Thymus (tissue), 11 donors: Measurements from ENCODE around the gene EPHB1. TPM values are rescaled to one million over a fixed set of nuclear protein-coding genes. Genes with fewer than 3 reads are reported as not detected.

Experiments used
- DNase-seq, 9 donors: peaks; one replicate each; pipeline ENCODE4 v3.0.0-alpha.2; 2013; ENCODE audit warnings: low spot score in 9 of 9, low read depth in 6 of 9, missing footprints in 1 of 9
- H3K27ac ChIP-seq, 2 donors: one replicate each; pipeline ENCODE4 v1.5.1; 2013; ENCODE audit warnings: control low read depth in 1 of 2, low read depth in 1 of 2, low read length in 1 of 2, mild to moderate bottlenecking in 1 of 2, moderate library complexity in 1 of 2
- H3K27me3 ChIP-seq, 2 donors: one replicate each; pipeline ENCODE4 v1.5.1; 2013; ENCODE audit warnings: low read length in 1 of 2; ENCODE audit not compliant: control insufficient read depth in 2 of 2, insufficient read depth in 1 of 2
- H3K36me3 ChIP-seq, 2 donors: one replicate each; pipeline ENCODE4 v1.5.1; 2013; ENCODE audit warnings: low read length in 1 of 2, mild to moderate bottlenecking in 1 of 2, moderate library complexity in 1 of 2; ENCODE audit not compliant: control insufficient read depth in 2 of 2, insufficient read depth in 2 of 2
- H3K4me1 ChIP-seq, 2 donors: one replicate each; pipeline ENCODE4 v1.5.1; 2013; ENCODE audit warnings: low read length in 2 of 2; ENCODE audit not compliant: control insufficient read depth in 2 of 2, insufficient read depth in 2 of 2
- H3K4me3 ChIP-seq, 2 donors: one replicate each; pipeline ENCODE4 v1.5.1; 2013; ENCODE audit warnings: low read length in 2 of 2, control low read depth in 1 of 2, mild to moderate bottlenecking in 1 of 2
- H3K9me3 ChIP-seq, 2 donors: one replicate each; pipeline ENCODE4 v1.5.1; 2013; ENCODE audit warnings: low read length in 1 of 2, mild to moderate bottlenecking in 1 of 2; ENCODE audit not compliant: control insufficient read depth in 2 of 2, insufficient read depth in 1 of 2
- WGBS: extraction: QIAGEN DNeasy Blood & Tissue Kit; methylation state at CpG from one replicate; pipeline ENCODE4 v1.1.7; 2013; 5-methylcytosine and 5-hydroxymethylcytosine counted together
- polyA plus RNA-seq: library from polyadenylated mRNA; stranded (reverse); fragments of 200-250 nt; gene quantifications from one replicate; pipeline ENCODE4 v1.2.3, GENCODE V29; 2013
- total RNA-seq: library from RNA; stranded (reverse); fragments of 120-200 nt; gene quantifications from one replicate; pipeline ENCODE4 v1.2.4, GENCODE V29; 2013
- donor health status: healthy.

Gene EPHB1
- total and polyA plus RNA-seq, 2 donors: 0.46 to 0.66 TPM

- Histone ChIP-seq H3K4me1 (no peaks in the 10 kb centered on the region), H3K4me3 (no peak overlapping the region), H3K27me3 (no peaks in the 10 kb centered on the region), H3K36me3 (no peaks in the 10 kb centered on the region), H3K27ac (no peak overlapping the region), H3K9me3 (no peaks in the 10 kb centered on the region)
- WGBS: 86% methylated on average over 4 of the region's 4 CpGs
- no peak for DNase-seq
Observed at GRCh38 chr3:134886991-134887390, 91.9 kb downstream of the EPHB1 start.

GRCh38 chr3:134887536-134887935 is 92.5 kb downstream of the EPHB1 start:
- no peak for DNase-seq
- H3K4me1 ChIP-seq: no peaks in the 10 kb centered on the region
- no peak overlapping the region for H3K4me3 ChIP-seq
- H3K9me3 ChIP-seq: no peaks in the 10 kb centered on the region
- H3K36me3 ChIP-seq: no peaks in the 10 kb centered on the region
- no peaks in the 10 kb centered on the region for H3K27me3 ChIP-seq
- no peak overlapping the region for H3K27ac ChIP-seq

- Histone ChIP-seq H3K36me3 (no peaks in the 10 kb centered on the region), H3K4me3 (no peak overlapping the region), H3K27ac (no peak overlapping the region), H3K27me3 (no peaks in the 10 kb centered on the region), H3K9me3 (no peaks in the 10 kb centered on the region), H3K4me1 (no peaks in the 10 kb centered on the region)
- WGBS: 65% methylated on average over 2 of the region's 2 CpGs
- no peak for DNase-seq
Observed at GRCh38 chr3:134892326-134892725, 97.3 kb downstream of the EPHB1 start.

GRCh38 chr3:134892761-134893160 is 97.7 kb downstream of the EPHB1 start:
- Histone ChIP-seq H3K4me3 (no peak overlapping the region), H3K27me3 (no peaks in the 10 kb centered on the region), H3K27ac (no peak overlapping the region), H3K9me3 (no peaks in the 10 kb centered on the region), H3K4me1 (no peaks in the 10 kb centered on the region), H3K36me3 (no peaks in the 10 kb centered on the region)
- 93% methylated on average over 5 of the region's 5 CpGs for WGBS
- DNase-seq: no peak

DNA sequence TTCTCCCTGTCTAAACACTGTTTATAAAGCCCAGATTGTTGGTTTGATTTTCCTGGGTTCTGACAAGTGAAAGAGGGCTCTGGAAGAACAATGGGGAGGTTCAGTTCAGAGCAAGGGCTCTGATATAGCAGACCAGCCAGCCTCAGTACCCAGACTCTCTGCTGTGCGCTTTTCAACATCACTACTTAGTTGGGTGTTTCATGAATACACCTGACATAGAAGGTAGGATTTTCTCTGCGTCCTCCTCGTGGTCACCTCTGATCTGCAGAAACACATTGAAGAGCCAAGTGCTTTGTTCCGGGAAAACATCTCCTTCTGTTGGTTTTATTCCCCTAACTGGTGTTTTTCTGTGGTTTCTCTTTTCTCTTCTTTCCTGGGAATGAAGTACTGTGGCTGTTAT is 99.5 kb downstream of the EPHB1 start:
- Histone ChIP-seq H3K36me3 (no peaks in the 10 kb centered on the region), H3K4me3 (no peak overlapping the region), H3K4me1 (no peaks in the 10 kb centered on the region), H3K9me3 (no peaks in the 10 kb centered on the region), H3K27me3 (no peaks in the 10 kb centered on the region), H3K27ac (no peak overlapping the region)
- WGBS: 65% methylated on average over 4 of the region's 4 CpGs
- DNase-seq: no peak

DNA sequence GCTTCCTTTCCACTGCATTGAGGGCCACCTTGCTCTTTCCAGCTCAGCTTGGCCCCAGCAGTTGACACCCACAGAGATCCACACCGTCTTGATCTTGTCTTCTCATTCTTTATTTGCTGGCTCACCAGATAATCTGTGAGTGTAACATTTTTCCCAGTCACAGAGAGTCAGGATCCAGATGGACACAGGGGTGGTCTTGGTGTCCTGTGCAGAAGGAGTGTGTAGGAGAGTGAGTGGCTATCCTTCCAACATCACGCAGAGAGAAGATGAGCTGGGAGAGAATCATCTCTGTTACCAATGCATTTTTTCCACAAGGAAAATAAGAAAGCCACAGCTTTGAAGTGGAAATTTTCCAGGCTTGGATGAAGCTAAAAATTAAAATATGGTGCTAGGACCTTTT is 100.1 kb downstream of the EPHB1 start:
- Histone ChIP-seq H3K4me3 (no peak overlapping the region), H3K27ac (no peak overlapping the region), H3K4me1 (no peaks in the 10 kb centered on the region), H3K27me3 (no peaks in the 10 kb centered on the region), H3K36me3 (no peaks in the 10 kb centered on the region), H3K9me3 (no peaks in the 10 kb centered on the region)
- DNase-seq: no peak
- WGBS: 92% methylated on average over 2 of the region's 2 CpGs

DNA sequence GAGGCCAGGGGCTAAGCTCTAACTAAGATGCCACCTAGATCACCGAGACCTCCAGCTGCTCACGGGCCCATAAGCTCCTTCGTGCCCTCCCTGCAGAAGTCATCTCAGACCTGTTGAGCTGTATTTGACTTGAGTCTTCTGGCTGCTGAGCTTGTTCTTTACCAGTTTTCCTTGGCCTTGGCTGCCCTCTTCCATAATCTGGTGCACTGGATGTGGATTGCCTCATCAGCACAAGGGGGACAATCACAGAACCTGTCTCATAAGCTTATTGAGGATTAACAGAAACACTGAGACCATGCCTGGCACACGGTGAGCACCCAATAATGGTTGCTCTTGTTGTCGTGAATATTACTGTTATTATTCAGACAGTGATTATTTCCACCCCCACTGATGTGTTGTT is 101.1 kb downstream of the EPHB1 start:
- whole genome bisulfite sequencing: over 99% methylated on average over 5 of the region's 5 CpGs
- Histone ChIP-seq H3K4me3 (no peak overlapping the region), H3K9me3 (no peaks in the 10 kb centered on the region), H3K36me3 (no peaks in the 10 kb centered on the region), H3K4me1 (no peaks in the 10 kb centered on the region), H3K27ac (no peak overlapping the region), H3K27me3 (no peaks in the 10 kb centered on the region)
- DNase-seq: no peak

DNA sequence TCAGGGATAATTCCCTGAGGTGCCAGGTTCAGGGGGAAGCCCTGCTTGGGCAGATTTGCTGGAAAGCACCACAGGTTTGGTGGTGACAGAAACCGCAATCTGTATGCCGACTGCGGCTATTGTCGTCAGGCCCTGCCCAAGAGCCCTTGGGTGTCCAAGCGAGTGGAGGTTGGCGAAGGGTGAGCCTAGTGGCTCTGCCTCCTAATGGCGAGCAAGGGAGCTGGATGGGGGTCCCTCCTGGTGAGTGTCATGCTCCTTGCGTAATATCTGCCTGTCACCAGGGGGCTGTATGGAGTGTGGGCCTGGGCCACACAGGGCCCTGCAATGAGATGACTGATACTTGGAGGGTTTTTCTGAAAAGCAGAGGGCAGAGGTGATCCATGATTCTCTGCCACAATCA is 101.6 kb downstream of the EPHB1 start:
- 98% methylated on average over 8 of the region's 8 CpGs for WGBS
- Histone ChIP-seq H3K27ac (no peak overlapping the region), H3K36me3 (no peaks in the 10 kb centered on the region), H3K4me3 (no peak overlapping the region), H3K4me1 (no peaks in the 10 kb centered on the region), H3K27me3 (no peaks in the 10 kb centered on the region), H3K9me3 (no peaks in the 10 kb centered on the region)
- no peak for DNase-seq

DNA sequence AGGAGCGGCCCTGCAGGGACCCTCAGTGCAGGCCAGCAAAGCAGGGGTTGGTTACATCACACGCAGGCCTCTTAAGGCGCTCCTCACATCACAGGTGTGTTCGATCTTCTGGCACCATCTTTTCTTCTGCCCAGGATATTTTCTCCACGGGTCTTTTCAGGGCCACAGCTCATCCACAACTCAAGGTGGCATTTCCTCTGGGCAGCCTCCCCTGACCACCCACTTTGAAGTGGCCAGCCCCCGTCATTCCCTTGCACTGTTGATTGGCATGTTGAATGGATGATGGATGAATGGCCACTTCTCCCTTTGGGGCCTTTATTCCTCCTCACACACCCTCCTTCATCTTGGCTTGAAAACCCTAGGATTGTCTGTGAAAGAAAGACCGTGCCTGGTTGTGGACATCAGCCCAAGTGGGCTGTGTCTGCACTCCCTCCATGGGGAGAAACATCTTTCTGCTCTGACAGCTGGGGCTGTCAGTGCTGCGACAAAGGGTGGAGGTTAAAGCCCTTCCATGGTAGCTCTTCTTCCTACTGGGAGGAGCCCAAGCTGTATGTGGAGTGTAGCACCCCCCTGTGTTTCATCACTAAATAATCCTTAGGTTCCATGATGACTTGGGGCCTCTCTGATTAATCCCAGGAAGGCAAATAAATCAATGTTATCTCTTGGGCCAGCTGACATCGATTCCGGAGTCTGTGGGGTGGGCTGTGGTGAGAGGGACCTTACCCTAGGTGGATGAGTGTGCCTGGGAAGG is 102.5 kb downstream of the EPHB1 start:
- WGBS: 94% methylated on average over 10 of the region's 10 CpGs
- DNase-seq: no peak
- Histone ChIP-seq H3K4me3 (no peak overlapping the region), H3K4me1 (no peaks in the 10 kb centered on the region), H3K9me3 (no peaks in the 10 kb centered on the region), H3K27ac (no peak overlapping the region), H3K27me3 (no peaks in the 10 kb centered on the region), H3K36me3 (no peaks in the 10 kb centered on the region)
